Measurements from ENCODE around the gene RANBP9. TPM values are rescaled to one million over a fixed set of nuclear protein-coding genes. Genes with fewer than 3 reads are reported as not detected.
A peak's percentile ranks its signal among the peaks of the same experiment; 100 is the strongest.

RANBP9 gene
- total RNA-seq, 1 donor from 2014 or later, result 64.7 TPM

DNA sequence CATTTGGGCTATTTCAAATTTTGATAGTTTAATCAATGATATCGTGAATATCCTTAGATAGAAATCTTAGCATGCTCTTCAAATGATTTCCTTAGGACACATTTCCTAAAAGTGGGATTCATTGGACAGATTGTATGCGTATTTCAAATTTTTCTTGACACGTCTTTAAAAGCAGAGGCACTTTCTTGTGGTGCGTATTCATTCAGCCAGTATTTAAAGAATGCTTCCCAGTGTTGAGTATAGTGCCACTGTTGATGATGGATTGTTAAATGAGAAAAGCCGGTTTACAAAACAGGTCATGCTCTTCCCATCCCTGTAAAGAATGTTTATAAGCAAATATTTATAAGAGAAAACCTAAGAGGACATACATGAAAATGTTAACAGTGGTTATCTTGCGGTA lies 111.6 kb downstream of the RANBP9 start:
- Mint-ChIP-seq H3K27me3 (ENCODE audit: unreplicated experiment) (peaks cover 3% of the 10 kb centered on the region), H3K4me1 (ENCODE audit: unreplicated experiment) (no peaks in the 10 kb centered on the region), H3K36me3 (ENCODE audit: low read depth, unreplicated experiment) (peaks cover 13% of the 10 kb centered on the region), H3K9me3 (ENCODE audit: unreplicated experiment) (no peaks in the 10 kb centered on the region), H3K27ac (ENCODE audit: unreplicated experiment) (no peak overlapping the region), H3K4me3 (ENCODE audit: unreplicated experiment) (no peak overlapping the region)
- no peak for DNase-seq (ENCODE audit: low spot score)
- TF ChIP-seq, protein P1, sequence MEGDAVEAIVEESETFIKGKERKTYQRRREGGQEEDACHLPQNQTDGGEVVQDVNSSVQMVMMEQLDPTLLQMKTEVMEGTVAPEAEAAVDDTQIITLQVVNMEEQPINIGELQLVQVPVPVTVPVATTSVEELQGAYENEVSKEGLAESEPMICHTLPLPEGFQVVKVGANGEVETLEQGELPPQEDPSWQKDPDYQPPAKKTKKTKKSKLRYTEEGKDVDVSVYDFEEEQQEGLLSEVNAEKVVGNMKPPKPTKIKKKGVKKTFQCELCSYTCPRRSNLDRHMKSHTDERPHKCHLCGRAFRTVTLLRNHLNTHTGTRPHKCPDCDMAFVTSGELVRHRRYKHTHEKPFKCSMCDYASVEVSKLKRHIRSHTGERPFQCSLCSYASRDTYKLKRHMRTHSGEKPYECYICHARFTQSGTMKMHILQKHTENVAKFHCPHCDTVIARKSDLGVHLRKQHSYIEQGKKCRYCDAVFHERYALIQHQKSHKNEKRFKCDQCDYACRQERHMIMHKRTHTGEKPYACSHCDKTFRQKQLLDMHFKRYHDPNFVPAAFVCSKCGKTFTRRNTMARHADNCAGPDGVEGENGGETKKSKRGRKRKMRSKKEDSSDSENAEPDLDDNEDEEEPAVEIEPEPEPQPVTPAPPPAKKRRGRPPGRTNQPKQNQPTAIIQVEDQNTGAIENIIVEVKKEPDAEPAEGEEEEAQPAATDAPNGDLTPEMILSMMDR (IDR thresholded peaks at IDR 0.05; ENCODE audit: unreplicated experiment), result no peak

DNA sequence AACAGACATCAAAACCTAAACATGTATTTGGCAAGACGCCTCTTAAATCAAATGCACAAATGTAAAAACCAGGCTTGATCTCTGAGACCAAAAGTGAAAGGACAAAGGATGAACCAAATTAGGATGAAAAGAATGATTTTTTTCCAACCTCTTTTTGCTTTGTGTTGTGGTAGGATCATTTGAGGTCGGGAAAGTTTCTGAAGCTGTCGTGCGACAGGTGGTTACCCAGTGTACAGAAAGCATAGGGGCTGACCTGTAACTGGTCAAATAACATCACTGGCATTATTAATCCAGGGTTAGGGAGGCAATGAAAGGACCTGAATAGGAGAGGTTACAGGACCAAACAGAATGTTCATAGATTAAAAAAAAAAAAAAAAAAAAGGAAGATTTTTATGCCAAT lies 114.6 kb downstream of the RANBP9 start:
- no peak for DNase-seq (ENCODE audit: low spot score)
- Mint-ChIP-seq H3K4me3 (ENCODE audit: unreplicated experiment) (no peak overlapping the region), H3K9me3 (ENCODE audit: unreplicated experiment) (no peaks in the 10 kb centered on the region), H3K27ac (ENCODE audit: unreplicated experiment) (peak overlapping the region; percentile 59), H3K4me1 (ENCODE audit: unreplicated experiment) (no peaks in the 10 kb centered on the region), H3K36me3 (ENCODE audit: low read depth, unreplicated experiment) (peaks cover 27% of the 10 kb centered on the region), H3K27me3 (ENCODE audit: unreplicated experiment) (peaks cover 6% of the 10 kb centered on the region)
- TF ChIP-seq, protein P1 (IDR thresholded peaks at IDR 0.05; ENCODE audit: unreplicated experiment), result no peak

DNA sequence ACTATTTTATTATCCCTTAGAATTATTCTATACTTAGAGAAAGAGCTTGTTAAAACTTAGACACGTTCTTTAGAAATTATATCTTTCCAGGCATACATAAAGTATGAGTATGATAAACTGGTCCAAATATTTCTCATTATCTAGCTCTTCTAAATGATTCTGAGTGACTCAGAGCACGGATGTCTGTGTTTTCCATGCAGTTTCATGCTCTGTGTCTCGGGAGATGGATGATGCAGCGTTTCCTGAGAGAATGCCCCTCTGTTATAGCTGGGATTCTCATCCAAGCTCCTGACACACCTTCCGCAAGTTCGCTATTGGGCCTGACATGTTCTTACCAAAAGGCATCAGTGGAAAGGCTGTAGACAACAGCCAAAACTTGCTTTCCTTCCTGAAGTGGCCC lies 117.9 kb downstream of the RANBP9 start:
- Mint-ChIP-seq H3K36me3 (ENCODE audit: low read depth, unreplicated experiment) (peaks cover 27% of the 10 kb centered on the region), H3K4me1 (ENCODE audit: unreplicated experiment) (no peaks in the 10 kb centered on the region), H3K27me3 (ENCODE audit: unreplicated experiment) (peaks cover 6% of the 10 kb centered on the region), H3K27ac (ENCODE audit: unreplicated experiment) (no peak overlapping the region), H3K4me3 (ENCODE audit: unreplicated experiment) (no peak overlapping the region), H3K9me3 (ENCODE audit: unreplicated experiment) (no peaks in the 10 kb centered on the region)
- no peak for DNase-seq (ENCODE audit: low spot score)
- TF ChIP-seq, protein P1 (IDR thresholded peaks at IDR 0.05; ENCODE audit: unreplicated experiment), result no peak

GRCh38 chr6:13593103-13593502 lies 118.5 kb downstream of the RANBP9 start:
- H3K9me3 Mint-ChIP-seq (ENCODE audit: unreplicated experiment), result no peaks in the 10 kb centered on the region
- H3K27me3 Mint-ChIP-seq (ENCODE audit: unreplicated experiment), result peaks cover 5% of the 10 kb centered on the region
- H3K4me3 Mint-ChIP-seq (ENCODE audit: unreplicated experiment), result no peak overlapping the region
- H3K27ac Mint-ChIP-seq (ENCODE audit: unreplicated experiment), result no peak overlapping the region
- no peaks in the 10 kb centered on the region for H3K4me1 Mint-ChIP-seq (ENCODE audit: unreplicated experiment)
- DNase-seq (ENCODE audit: low spot score), result no peak
- peaks cover 30% of the 10 kb centered on the region for H3K36me3 Mint-ChIP-seq (ENCODE audit: low read depth, unreplicated experiment)
- TF ChIP-seq, protein P1 (IDR thresholded peaks at IDR 0.05; ENCODE audit: unreplicated experiment), result no peak

DNA sequence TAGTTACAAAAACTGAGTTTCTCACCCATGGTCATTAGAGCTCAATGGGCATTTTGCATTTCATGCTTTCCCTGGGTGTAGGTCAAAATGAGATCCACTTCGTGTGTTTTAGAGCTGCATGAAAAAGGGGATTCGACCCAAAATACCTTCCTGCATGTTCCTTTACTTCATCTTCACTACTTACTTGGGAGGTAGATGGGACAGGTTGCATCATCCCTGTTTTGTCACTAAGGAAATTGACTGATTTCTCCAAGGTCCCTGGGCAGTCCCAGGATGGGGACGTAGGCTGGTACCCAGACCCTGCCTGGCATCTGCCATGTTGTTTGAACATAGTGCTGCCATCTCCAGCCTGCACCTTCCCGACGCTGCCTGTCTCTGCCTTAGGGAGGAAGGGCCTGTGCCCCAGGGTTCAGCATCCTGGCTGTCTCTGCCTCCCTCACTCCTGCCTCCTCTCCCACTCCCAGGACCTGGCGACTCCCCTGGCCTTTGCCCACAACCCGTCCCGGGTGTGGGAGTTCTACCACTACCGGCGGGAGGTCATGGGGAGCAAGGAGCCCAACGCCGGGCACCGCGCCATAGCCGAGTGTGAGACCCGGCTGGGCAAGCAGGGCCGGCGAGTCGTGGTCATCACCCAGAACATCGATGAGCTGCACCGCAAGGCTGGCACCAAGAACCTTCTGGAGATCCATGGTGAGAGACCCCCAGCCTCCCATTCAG lies 120.3 kb downstream of the RANBP9 start:
- peaks cover 33% of the 10 kb centered on the region for H3K36me3 Mint-ChIP-seq (ENCODE audit: low read depth, unreplicated experiment)
- H3K27me3 Mint-ChIP-seq (ENCODE audit: unreplicated experiment), result peaks cover 5% of the 10 kb centered on the region
- no peak for DNase-seq (ENCODE audit: low spot score)
- H3K27ac Mint-ChIP-seq (ENCODE audit: unreplicated experiment), result no peak overlapping the region
- no peak overlapping the region for H3K4me3 Mint-ChIP-seq (ENCODE audit: unreplicated experiment)
- H3K9me3 Mint-ChIP-seq (ENCODE audit: unreplicated experiment), result no peaks in the 10 kb centered on the region
- TF ChIP-seq, protein P1 (IDR thresholded peaks at IDR 0.05; ENCODE audit: unreplicated experiment), result no peak
- H3K4me1 Mint-ChIP-seq (ENCODE audit: unreplicated experiment), result peaks cover 7% of the 10 kb centered on the region

All from endothelial cell (in vitro differentiated cells).